ENCODE results near the gene ATG5. TPM values are rescaled to one million over a fixed set of nuclear protein-coding genes. Genes with fewer than 3 reads are reported as not detected.

The ATG5 gene
- total and polyA plus RNA-seq, 11 donors = 8.8 to 23.9 (median 14.3) TPM

GRCh38 chr6:106315765-106316374 lies 9.7 kb downstream of the ATG5 start:
- no peak for DNase-seq
- TF ChIP-seq CTCF (IDR thresholded peaks at IDR 0.05) (no peak), POLR2A (IDR thresholded peaks at IDR 0.05) (no peak)
- Histone ChIP-seq H3K9me3 (no peaks in the 10 kb centered on the region), H3K27ac (no peak overlapping the region), H3K4me1 (peaks cover 0 to 26% (median 11%) of the 10 kb centered on the region in 12 donors), H3K4me3 (no peak overlapping the region), H3K36me3 (peaks cover 0 to 41% (median 20%) of the 10 kb centered on the region in 9 donors), H3K27me3 (no peaks in the 10 kb centered on the region)
- intact Hi-C loops (cut with DNase I) = no loop called here
- no peak for ATAC-seq
- WGBS, 4 donors = 43 to 51% (median 49%) methylated on average over 6 of the region's 6 CpGs

GRCh38 chr6:106309766-106310373 lies 15.7 kb downstream of the ATG5 start:
- intact Hi-C loops (cut with DNase I) = loop anchor here in 6 of 10 donors (10.0 kb wide), 4 partner anchors 215 to 875 kb away; no protein-coding TSS in a partner anchor
- no peak for DNase-seq
- Histone ChIP-seq H3K27me3 (no peaks in the 10 kb centered on the region), H3K4me1 (peaks cover 0 to 19% (median 7%) of the 10 kb centered on the region in 12 donors), H3K27ac (no peak overlapping the region), H3K9me3 (no peaks in the 10 kb centered on the region), H3K36me3 (peaks cover 0 to 39% (median 21%) of the 10 kb centered on the region in 9 donors), H3K4me3 (no peak overlapping the region)
- 85 to 90% (median 88%) methylated on average over 3 of the region's 3 CpGs for WGBS, 4 donors
- ATAC-seq = no peak
- TF ChIP-seq POLR2A (IDR thresholded peaks at IDR 0.05) (no peak), CTCF (IDR thresholded peaks at IDR 0.05) (no peak)

- no peak overlapping the region for H3K27ac ChIP-seq
- no peaks in the 10 kb centered on the region for H3K9me3 ChIP-seq
- ATAC-seq = no peak
- no peak for DNase-seq
- 73 to 83% (median 81%) methylated on average over 2 of the region's 2 CpGs for WGBS, 4 donors
- intact Hi-C loops (cut with DNase I) = loop anchor here in 6 of 10 donors (10.0 kb wide), 4 partner anchors 214 to 874 kb away; no protein-coding TSS in a partner anchor
- H3K27me3 ChIP-seq = no peaks in the 10 kb centered on the region
- TF ChIP-seq CTCF (IDR thresholded peaks at IDR 0.05) (no peak), POLR2A (IDR thresholded peaks at IDR 0.05) (no peak)
- peaks cover 0 to 20% (median 7%) of the 10 kb centered on the region in 12 donors for H3K4me1 ChIP-seq
- peaks cover 0 to 33% (median 12%) of the 10 kb centered on the region in 9 donors for H3K36me3 ChIP-seq
- H3K4me3 ChIP-seq = no peak overlapping the region
These were observed 16.6 kb downstream of the ATG5 start for GRCh38 chr6:106308985-106309384.

GRCh38 chr6:106305740-106306139 lies 19.8 kb downstream of the ATG5 start:
- Histone ChIP-seq H3K27me3 (no peaks in the 10 kb centered on the region), H3K9me3 (no peaks in the 10 kb centered on the region), H3K4me3 (no peak overlapping the region), H3K4me1 (peaks cover 0 to 21% (median 7%) of the 10 kb centered on the region in 12 donors), H3K36me3 (peaks cover 0 to 16% (median 3%) of the 10 kb centered on the region in 9 donors), H3K27ac (no peak overlapping the region)
- DNase-seq (no peak), ATAC-seq (no peak)
- intact Hi-C loops (cut with DNase I) = loop anchor here in 6 of 10 donors (10.0 kb wide), 4 partner anchors 211 to 871 kb away; no protein-coding TSS in a partner anchor
- TF ChIP-seq POLR2A (IDR thresholded peaks at IDR 0.05) = no peak
- TF ChIP-seq CTCF (IDR thresholded peaks at IDR 0.05) = no peak
- 68 to 100% (median 98%) methylated on average over 2 of the region's 2 CpGs for WGBS, 4 donors

All from heart left ventricle (tissue), 16 donors.